ENCODE results near the gene TAF7.
"Not testable (repeated sequence)": the region's sequence is repeated elsewhere in the genome, so short reads cannot be mapped to it uniquely, and the experiment has no call there.

TAF7 gene

DNA sequence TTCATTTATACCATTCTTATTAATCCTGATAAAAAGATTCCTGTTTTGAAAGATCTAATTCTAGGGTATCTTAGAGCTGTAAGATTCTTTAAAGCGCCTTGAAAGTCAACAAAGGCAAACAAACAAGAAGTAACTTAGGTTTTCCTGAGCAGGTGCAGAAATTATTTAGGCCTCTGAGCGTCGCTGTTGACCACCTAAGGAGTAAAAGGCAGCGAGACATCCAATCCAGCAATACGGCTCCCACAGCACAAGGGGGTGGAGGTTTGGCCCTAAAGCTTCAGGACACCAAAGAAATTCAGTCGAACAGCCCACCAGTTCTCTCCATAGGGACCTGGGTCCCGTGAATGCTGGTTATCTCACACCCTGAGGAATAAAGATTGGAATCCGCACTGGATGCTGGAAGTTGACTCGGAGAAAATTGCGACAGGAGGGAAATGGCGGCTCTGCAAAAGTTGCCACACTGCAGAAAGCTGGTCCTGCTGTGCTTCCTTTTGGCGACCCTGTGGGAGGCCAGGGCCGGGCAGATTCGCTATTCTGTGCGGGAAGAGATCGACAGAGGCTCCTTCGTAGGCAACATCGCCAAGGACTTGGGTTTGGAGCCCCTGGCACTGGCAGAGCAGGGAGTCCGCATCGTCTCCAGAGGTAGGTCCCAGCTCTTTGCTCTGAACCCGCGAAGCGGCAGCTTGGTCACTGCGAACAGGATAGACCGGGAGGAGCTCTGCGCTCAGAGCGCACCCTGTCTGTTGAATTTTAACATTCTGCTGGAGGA lies 18.1 kb upstream of the TAF7 start, which contains the start of gene PCDHGA2:
TSS of gene PCDHGA2 (plus strand) at position 223 of the 769 bp plus-strand sequence.
- peak; percentile 34 for DNase-seq

DNA sequence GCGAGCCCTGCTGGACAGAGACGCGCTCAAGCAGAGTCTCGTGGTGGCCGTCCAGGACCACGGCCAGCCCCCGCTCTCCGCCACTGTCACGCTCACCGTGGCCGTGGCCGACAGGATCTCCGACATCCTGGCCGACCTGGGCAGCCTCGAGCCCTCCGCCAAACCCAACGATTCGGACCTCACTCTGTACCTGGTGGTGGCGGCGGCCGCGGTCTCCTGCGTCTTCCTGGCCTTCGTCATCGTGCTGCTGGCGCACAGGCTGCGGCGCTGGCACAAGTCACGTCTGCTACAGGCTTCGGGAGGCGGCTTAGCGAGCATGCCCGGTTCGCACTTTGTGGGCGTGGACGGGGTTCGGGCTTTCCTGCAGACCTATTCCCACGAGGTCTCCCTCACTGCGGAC lies 12.0 kb upstream of the TAF7 start:
- DNase-seq, result not testable (repeated sequence)

DNA sequence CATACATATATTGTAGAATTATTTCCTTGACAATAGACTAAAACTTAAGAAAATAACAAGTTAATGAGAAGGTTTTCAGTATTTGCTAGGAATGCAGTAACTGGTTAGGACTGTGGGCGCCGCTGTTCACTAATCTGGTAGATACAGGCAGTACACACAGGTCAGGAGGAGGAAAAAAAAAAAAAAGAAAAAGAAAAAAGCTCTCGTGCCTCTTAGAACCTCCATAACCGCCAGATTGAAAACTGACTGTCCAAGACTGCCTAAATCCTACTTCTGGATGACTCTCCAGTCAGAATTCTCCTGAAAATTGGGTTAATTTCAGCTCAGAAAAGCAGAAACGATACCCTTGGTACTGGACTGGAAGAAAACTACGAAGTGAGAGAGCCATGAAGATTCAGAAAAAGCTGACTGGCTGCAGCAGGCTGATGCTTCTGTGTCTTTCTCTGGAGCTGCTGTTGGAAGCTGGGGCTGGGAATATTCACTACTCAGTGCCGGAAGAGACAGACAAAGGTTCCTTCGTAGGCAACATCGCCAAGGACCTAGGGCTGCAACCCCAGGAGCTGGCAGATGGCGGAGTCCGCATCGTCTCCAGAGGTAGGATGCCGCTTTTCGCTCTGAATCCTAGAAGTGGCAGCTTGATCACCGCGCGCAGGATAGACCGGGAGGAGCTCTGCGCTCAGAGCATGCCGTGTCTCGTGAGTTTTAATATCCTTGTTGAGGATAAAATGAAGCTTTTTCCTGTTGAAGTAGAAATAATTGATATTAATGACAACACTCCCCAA lies 9.9 kb upstream of the TAF7 start, which contains the start of gene PCDHGA1:
TSS of gene PCDHGA1 (plus strand) at position 216 of the 782 bp plus-strand sequence.
- peak; percentile 27 for DNase-seq

DNA sequence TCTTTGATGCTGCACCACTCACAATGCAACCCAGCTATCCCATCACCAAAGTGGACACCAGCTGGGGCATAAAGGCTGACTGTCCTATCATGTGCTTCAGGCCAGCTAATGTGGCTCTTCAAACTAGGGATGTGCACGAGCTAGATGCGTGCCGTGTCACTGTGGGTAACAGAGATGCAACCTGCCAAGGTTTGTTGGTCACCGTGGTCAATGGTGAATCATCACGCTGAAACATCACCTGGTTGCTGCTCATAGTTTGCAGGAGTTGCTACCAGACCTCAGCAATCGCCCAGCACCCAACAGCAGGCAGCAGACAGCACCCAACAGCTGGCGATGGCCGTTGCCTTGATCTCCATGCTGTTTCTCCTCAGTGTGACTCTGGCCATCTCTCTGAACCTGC lies 7.6 kb upstream of the TAF7 start:
- no peak for DNase-seq

DNA sequence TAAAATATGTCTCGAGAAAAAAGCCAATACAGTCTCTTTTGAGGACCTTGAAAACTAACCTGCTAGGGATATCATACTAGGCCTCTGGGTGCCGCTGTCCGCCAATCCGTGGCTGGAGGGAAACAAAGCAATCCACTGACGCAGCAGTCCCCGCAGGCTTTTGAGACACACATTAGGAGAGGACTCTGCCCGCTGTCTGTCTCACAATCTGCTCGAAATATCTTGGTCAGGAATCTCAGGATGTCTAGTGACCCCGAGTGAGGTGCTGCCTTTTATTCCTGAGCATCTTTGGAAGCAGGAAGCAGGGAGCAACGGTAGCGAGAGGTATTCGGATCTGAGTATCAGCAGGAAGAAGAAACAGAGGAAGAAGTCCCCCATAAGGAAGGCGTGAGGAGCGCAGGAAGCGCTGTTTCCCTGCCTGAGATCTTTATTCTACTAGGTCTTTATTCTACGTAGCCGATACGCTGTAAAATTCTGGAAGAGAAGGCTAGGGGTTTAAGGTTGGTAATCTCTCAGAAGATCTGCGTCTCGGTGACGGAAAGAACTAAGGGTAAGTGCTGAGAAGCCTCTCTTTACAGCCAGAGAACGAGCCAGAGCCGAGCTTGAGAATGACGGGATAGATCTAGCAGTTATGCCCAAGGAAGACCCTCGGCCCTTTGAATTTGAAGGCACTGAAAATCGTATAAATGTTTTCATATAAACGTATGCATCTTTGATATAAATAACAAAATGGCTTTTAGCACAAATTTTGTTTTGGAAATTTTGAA lies 5.7 kb upstream of the TAF7 start:
- DNase-seq, result peak; percentile 39

DNA sequence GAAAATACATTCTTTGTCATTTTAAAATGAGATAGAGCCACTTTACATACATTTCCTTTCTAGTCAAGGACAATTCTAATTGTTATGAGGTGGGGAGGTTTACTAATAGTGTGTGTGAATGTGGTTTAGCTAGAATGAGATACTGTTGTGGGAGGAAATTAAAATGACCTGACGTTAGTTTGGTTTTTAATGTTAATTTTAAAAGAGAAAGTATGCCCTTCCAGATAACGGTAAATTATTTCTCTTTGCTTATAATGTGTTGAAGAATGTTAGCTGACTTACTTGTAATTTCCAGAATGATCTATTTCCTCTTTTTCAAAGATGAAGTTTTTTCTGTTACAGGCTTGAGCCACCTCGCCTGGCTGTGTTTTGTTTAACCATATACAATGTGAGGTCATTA lies 1.7 kb upstream of the TAF7 start:
- no peak for DNase-seq

DNA sequence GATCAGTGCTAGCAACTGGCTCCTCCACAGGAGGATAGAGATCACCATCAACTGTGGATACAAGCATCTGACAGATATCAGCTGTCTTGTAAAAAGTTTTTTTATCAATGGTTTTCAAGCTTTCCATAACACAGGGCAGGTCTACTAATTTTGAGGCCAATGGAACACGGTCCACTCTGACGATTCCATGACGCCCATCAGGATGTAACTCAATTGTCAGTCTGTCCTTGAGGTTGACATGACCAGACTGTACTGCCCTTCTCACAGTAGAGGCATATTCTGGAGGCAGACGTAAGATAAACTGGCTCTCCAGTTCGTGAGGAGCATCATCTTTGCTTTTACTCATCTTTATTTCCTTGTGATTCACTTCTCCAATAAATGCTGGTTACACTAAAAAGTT lies 885 bp downstream of the TAF7 start:
- no peak for DNase-seq

DNA sequence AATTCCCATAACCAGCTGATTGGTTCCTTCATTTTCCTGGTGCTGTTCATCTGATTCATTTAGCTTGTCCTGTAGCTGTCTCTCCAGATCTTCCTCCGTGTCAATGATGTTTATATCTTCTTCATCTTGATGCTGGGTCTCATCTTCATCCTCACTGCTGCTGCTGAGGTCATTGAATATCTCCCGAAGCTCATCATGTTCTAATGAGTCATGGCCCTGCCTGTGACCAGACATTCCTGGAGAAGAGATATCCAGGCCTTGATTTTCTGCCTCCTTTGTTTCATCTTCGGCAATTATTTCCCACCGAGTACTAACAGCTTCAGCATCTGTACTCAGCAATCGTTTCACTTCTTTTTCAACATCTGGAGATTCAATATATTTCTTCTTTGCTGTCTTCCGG lies 1.4 kb downstream of the TAF7 start:
- DNase-seq, result no peak

DNA sequence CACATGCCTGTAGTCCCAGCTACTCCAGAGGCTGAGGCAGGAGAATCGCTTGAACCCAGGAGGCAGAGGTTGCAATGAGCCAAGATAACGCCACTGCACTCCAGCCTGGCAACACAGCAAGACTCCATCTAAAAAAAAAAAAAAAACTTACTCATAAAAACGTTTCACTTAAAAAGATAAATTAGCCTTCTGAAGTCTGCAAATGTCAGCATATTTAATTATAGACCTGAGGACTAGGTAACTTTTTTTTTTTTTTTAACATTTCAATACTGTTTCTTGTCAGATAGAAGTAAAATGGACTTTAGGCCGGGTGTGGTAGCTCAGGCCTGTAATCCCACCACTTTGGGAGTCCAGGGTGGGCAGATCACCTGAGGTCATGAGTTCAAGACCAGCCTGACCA lies 3.6 kb downstream of the TAF7 start:
- not testable (repeated sequence) for DNase-seq

DNA sequence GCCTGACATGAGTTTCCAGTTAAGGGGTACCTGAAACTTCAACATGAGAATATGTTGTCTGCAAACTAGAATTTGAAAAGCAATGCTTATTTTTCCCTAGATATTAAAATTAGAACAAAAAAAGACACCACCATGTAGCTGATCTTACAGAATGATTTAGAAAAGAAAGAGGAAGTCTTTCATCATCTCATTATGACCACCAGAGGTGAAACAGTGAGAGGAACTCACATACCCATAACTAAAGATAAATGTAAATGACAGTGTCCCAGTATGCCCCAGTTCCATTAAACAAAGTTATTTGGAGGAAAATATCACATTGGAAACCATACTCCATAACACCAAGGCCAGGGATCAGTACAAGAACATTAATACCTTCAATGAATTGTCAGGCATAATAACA lies 6.9 kb downstream of the TAF7 start:
- DNase-seq, result no peak

DNA sequence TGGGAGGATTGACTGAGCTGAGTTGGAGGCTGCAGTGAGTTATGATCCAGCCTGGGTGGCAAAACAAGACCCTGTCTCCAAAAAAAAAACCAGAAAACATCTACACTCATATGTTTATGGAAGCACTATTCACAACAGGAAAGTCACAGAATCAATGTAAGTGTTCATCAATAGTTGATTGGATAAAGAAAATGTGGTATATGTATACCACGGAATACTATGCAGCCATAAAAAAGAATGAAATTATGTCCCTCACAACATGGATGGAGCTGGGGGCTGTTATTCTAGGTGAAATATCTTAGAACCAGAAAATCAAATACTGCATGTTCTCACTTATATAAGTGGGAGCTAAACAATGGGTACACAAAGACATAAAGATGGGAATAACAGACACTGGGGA lies 14.0 kb downstream of the TAF7 start:
- no peak for DNase-seq

DNA sequence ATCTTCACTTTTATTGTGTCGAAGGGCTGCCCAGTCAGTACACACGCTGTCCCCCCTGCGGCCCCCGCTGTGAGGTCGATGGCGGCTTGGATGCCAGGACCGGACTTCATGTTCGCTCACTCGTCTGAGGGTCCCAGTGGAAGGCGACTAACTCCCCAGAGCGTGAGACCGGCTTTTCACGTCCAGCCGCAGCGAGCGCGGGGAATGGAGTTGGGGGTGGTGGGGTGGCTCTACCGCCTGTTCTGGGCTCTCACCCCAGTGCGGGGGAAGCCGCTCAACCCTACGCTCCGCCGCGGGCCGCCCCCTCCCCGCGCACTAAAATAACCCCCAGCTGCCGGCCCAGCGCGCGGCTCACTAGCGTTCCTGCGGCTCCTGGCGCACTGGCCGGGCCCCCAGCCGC lies 16.8 kb downstream of the TAF7 start, which contains the start of gene SLC25A2:
TSS of gene SLC25A2 (minus strand) at position 294 of the 400 bp plus-strand sequence. CDS start at position 110, 184 bp downstream.
- DNase-seq, result no peak

DNA sequence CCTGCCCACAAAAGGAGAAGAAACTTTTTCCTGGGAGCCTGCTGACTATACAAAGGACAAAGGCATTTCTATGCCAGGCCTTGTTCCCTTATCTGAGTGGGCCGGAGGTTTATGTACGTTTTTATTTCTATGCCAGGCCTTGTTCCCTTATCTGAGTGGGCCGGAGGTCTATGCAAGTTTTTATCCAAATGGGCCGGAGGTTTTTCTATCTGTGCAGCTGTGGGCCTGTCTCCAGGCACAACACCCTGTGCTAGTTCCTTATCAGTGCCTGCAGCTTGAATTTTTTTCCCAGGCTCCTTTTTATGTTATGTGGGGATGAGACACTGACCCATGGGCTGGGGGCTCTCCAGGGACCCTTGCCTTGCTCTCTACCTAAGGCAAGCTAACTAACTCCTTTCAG lies 22.2 kb downstream of the TAF7 start:
- no peak for DNase-seq

DNA sequence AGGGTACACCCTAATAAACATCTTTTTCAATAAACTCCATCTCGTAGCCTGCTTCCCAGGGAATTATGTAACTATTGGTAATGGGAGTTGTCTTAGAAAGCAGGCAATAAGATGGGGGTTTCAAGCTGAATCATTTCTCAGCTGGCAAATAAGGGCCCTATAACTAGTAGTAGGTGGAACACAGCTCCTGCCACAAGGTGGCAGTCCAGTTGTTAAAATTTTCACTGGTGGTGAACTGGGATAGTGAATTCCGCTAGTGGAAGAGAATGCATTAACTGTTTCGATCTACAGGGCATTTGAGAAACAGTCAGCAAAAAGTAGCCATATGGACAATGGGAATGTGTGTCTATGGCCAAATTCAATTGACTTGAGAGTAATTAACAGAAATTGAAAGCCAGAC lies 47.7 kb downstream of the TAF7 start:
- DNase-seq, result no peak

DNA sequence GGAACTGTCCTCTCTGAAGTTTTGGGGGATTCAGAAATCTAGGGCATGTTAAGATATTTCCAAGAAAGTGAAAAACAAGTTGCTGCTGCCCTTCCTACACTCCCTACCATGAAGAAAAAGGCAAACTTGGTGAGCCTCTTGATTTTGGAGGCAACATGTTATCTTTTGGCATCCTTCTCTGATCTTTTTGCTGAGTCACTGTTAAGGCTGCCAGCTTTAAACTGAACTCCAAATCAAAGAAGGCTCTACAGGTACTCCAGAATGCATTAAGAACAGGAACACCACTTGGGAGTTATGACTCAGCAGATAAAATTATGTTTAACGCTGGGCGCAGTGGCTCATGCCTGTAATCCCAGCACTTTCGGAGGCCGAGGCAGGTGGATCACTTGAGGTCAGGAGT lies 51.4 kb downstream of the TAF7 start:
- DNase-seq, result no peak
